CD4-positive, alpha-beta T cell (primary cell): ENCODE data around the gene MIAT. TPM values are rescaled to one million over a fixed set of nuclear protein-coding genes. Genes with fewer than 3 reads are reported as not detected.

Experiments
- ATAC-seq: fragments of 200-7000 bp; cut with Tn5 transposase; one replicate; pipeline ENCODE4 v1.10.0; 2022; ENCODE audit warnings: mild to moderate bottlenecking; ENCODE audit not compliant: poor library complexity
- CTCF ChIA-PET: fragments of 350-600 bp; sonication (Branson Sonifier 250); formaldehyde crosslinking; loops from one replicate; lab custom pipeline; 2021; ENCODE audit warnings: antibody characterized with exemption, inconsistent platforms; lab: Charles Lee
- POLR2A ChIA-PET: fragments of 350-600 bp; sonication (Branson Sonifier 250); formaldehyde crosslinking; loops from one replicate; lab custom pipeline; 2021; ENCODE audit warnings: antibody characterized with exemption, inconsistent platforms; lab: Charles Lee
- DNase-seq, 14 experiments: peaks; one replicate each; pipeline ENCODE4 v3.0.0-alpha.2; 2013 to 2020; ENCODE audit warnings: mixed read lengths in 2 of 14
- H3K27ac ChIP-seq, 2 donors: one replicate each; pipeline versions ENCODE4 v1.5.1 to v1.7.0; 2013; ENCODE audit warnings: low read length in 2 of 2, low read depth in 1 of 2, mild to moderate bottlenecking in 1 of 2
- H3K27me3 ChIP-seq, 2 experiments: 1 replicate in 1 of 2; 2 replicates in 1 of 2; pipeline versions ENCODE4 v1.6.1 to v1.7.0; 2013; ENCODE audit warnings: low read length in 2 of 2, control low read depth in 1 of 2, mild to moderate bottlenecking in 1 of 2, moderate library complexity in 1 of 2; ENCODE audit not compliant: insufficient read depth in 2 of 2, control insufficient read depth in 1 of 2
- H3K36me3 ChIP-seq: one replicate; pipeline ENCODE4 v1.6.1; 2013; ENCODE audit warnings: low read length, control low read depth; ENCODE audit not compliant: insufficient read depth
- H3K4me1 ChIP-seq: one replicate; pipeline ENCODE4 v1.6.1; 2013; ENCODE audit warnings: low read length, control low read depth; ENCODE audit not compliant: insufficient read depth
- H3K4me3 ChIP-seq: one replicate; pipeline ENCODE4 v1.5.1; 2013; ENCODE audit warnings: mild to moderate bottlenecking, low read length, moderate library complexity
- H3K9me3 ChIP-seq, 2 experiments: 1 replicate in 1 of 2; 2 replicates in 1 of 2; pipeline versions ENCODE4 v1.6.1 to v1.7.0; 2013; ENCODE audit warnings: low read length in 2 of 2, mild to moderate bottlenecking in 2 of 2, control low read depth in 1 of 2, moderate library complexity in 1 of 2; ENCODE audit not compliant: control insufficient read depth in 1 of 2, insufficient read depth in 1 of 2
- H3K27ac Mint-ChIP-seq: one replicate; pipeline ENCODE4 v1.8.0; 2020; ENCODE audit warnings: mixed read lengths
- H3K27me3 Mint-ChIP-seq: one replicate; pipeline ENCODE4 v1.8.0; 2021; ENCODE audit warnings: mixed read lengths
- H3K36me3 Mint-ChIP-seq: one replicate; pipeline ENCODE4 v1.8.0; 2021; ENCODE audit warnings: low read depth, mixed read lengths
- H3K4me1 Mint-ChIP-seq: one replicate; pipeline ENCODE4 v1.8.0; 2021; ENCODE audit warnings: low read depth, mixed read lengths
- H3K4me3 Mint-ChIP-seq: one replicate; pipeline ENCODE4 v1.8.0; 2020; ENCODE audit warnings: mild to moderate bottlenecking, mixed read lengths
- H3K9me3 Mint-ChIP-seq: one replicate; pipeline ENCODE4 v1.8.0; 2020; ENCODE audit warnings: mixed read lengths
- intact Hi-C, 2 experiments: fragments of 100-400 bp; cut with DNase I in 1 of 2; cut with micrococcal nuclease in 1 of 2; formaldehyde crosslinking; loops; one replicate each; pipeline versions ENCODE4 v1.15.1 to v1.9.0; 2023 to 2025; cut with DNase I, micrococcal nuclease
- total RNA-seq, 174 experiments: library from RNA in 2 of 174; stranded (reverse) in 2 of 174; gene quantifications; one replicate each; pipeline ENCODE4 v1.2.3 and lab custom pipeline; 2021 to 2026
- TF ChIP-seq, protein P1 (sequence below): fragments of 200-600 bp; IDR thresholded peaks from one replicate; pipeline ENCODE4 v1.8.0; 2022; ENCODE audit warnings: antibody characterized with exemption, mild to moderate bottlenecking

The MIAT gene
- total RNA-seq, 2 experiments from 2014 or later = 26.8 to 27.2 TPM

DNA sequence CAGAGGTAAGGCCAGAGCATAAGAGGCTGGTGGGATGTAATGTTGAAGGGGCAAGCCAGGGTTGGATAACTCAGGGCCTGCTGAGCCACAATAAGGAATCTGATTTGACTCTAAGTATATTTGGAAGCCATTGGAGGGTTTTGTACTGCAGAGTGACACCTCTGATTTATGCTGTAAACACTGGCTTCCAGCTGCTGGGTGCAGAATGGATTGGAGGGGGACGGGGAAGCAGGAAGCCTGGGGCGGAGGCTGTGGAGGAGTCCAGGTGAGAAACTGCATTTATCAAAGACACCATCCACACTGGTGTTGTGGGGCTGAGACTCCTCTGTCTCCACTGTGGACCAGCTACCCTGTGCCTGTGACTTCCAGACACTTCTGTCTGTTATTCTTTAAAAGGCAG lies 26.8 kb downstream of the MIAT start:
- no peak overlapping the region for H3K4me3 Mint-ChIP-seq
- CTCF ChIA-PET = no interaction called here
- H3K4me1 ChIP-seq = peaks cover 35% of the 10 kb centered on the region
- POLR2A ChIA-PET = interaction anchor here (0.6 kb wide), 1 partner anchor 11 kb away, joined by 3 read pairs; no protein-coding TSS in a partner anchor
- H3K9me3 ChIP-seq = peaks cover 0 to 3% of the 10 kb centered on the region in 2 experiments
- H3K36me3 ChIP-seq = peaks cover 66% of the 10 kb centered on the region
- peaks cover 81% of the 10 kb centered on the region for H3K36me3 Mint-ChIP-seq
- H3K27me3 Mint-ChIP-seq = no peaks in the 10 kb centered on the region
- peaks cover 74% of the 10 kb centered on the region for H3K4me1 Mint-ChIP-seq
- no peak for ATAC-seq
- DNase-seq = no peak
- intact Hi-C loops = no loop called here
- H3K27ac Mint-ChIP-seq = peak overlapping the region; percentile 55
- no peak overlapping the region for H3K27ac ChIP-seq
- no peak overlapping the region for H3K4me3 ChIP-seq
- TF ChIP-seq, protein P1, sequence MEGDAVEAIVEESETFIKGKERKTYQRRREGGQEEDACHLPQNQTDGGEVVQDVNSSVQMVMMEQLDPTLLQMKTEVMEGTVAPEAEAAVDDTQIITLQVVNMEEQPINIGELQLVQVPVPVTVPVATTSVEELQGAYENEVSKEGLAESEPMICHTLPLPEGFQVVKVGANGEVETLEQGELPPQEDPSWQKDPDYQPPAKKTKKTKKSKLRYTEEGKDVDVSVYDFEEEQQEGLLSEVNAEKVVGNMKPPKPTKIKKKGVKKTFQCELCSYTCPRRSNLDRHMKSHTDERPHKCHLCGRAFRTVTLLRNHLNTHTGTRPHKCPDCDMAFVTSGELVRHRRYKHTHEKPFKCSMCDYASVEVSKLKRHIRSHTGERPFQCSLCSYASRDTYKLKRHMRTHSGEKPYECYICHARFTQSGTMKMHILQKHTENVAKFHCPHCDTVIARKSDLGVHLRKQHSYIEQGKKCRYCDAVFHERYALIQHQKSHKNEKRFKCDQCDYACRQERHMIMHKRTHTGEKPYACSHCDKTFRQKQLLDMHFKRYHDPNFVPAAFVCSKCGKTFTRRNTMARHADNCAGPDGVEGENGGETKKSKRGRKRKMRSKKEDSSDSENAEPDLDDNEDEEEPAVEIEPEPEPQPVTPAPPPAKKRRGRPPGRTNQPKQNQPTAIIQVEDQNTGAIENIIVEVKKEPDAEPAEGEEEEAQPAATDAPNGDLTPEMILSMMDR = no peak
- no peaks in the 10 kb centered on the region for H3K27me3 ChIP-seq
- H3K9me3 Mint-ChIP-seq = no peaks in the 10 kb centered on the region

DNA sequence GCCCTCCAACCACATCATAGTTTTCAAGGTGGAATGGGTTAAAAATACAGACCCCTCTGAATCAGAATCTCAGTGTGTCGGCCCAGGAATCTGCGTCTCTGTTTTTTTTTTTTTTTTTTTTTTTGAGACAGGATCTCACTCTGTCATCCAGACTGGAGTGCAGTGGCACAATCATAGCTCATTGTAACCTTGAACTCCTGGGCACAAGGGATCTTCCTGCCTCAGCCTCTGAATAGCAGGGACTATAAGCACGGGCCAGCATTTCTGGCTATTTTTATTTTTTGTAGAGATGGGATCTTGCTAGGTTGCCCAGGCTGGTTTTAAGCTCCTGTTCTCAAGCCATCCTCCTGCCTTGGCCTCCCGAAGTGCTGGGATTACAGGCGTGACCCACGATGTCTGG lies 28.2 kb downstream of the MIAT start:
- ChIA-PET POLR2A (interaction anchor here (1.2 kb wide), 1 partner anchor 12 kb away, joined by 6 read pairs; no protein-coding TSS in a partner anchor), CTCF (interaction anchor here (0.6 kb wide), 1 partner anchor 18 kb away, joined by 3 read pairs; no protein-coding TSS in a partner anchor)
- H3K4me1 ChIP-seq = peaks cover 30% of the 10 kb centered on the region
- no peaks in the 10 kb centered on the region for H3K9me3 Mint-ChIP-seq
- H3K4me3 Mint-ChIP-seq = no peak overlapping the region
- no peak overlapping the region for H3K27ac Mint-ChIP-seq
- peaks cover 85% of the 10 kb centered on the region for H3K36me3 Mint-ChIP-seq
- ATAC-seq (no peak), DNase-seq (no peak)
- H3K27ac ChIP-seq = no peak overlapping the region
- intact Hi-C loops = no loop called here
- no peaks in the 10 kb centered on the region for H3K27me3 ChIP-seq
- no peaks in the 10 kb centered on the region for H3K27me3 Mint-ChIP-seq
- H3K36me3 ChIP-seq = peaks cover 69% of the 10 kb centered on the region
- peaks cover 78% of the 10 kb centered on the region for H3K4me1 Mint-ChIP-seq
- H3K9me3 ChIP-seq = peaks cover 0 to 3% of the 10 kb centered on the region in 2 experiments
- H3K4me3 ChIP-seq = no peak overlapping the region
- TF ChIP-seq, protein P1 = no peak

DNA sequence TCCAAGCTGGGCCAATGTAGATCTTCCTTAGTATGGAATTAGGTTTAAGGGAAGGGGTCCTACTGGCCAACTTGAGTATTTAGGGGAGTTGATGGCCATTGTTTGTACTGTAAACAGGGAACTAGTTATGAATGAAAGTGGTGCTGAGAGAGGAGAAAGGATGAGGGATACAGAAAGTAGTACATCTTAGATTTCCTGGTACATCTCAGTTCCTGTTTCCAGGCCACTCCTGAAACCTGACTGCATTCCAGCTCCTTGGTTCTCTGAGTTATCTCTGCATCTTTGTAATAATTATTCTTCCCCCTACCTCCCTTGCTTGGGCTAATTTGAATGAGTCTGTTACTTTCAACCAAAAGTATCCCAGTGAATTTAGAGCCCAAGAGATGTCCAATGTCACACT lies 30.1 kb downstream of the MIAT start:
- Histone ChIP-seq H3K9me3 (no peaks in the 10 kb centered on the region), H3K4me3 (no peak overlapping the region), H3K36me3 (peaks cover 57% of the 10 kb centered on the region), H3K27me3 (no peaks in the 10 kb centered on the region), H3K4me1 (peaks cover 40% of the 10 kb centered on the region), H3K27ac (no peak overlapping the region)
- H3K27me3 Mint-ChIP-seq = no peaks in the 10 kb centered on the region
- H3K4me3 Mint-ChIP-seq = no peak overlapping the region
- ChIA-PET POLR2A (no interaction called here), CTCF (no interaction called here)
- peak overlapping the region; percentile 22 for H3K27ac Mint-ChIP-seq
- ATAC-seq (no peak), DNase-seq (no peak)
- H3K4me1 Mint-ChIP-seq = peaks cover 88% of the 10 kb centered on the region
- intact Hi-C loops = no loop called here
- TF ChIP-seq, protein P1 = no peak
- no peaks in the 10 kb centered on the region for H3K9me3 Mint-ChIP-seq
- H3K36me3 Mint-ChIP-seq = peaks cover 82% of the 10 kb centered on the region
